Tibial nerve (tissue), 4 donors: ENCODE data around the gene SMOC1.

ENCODE experiments used
- CTCF ChIP-seq, 5 experiments: fragments of 200-600 bp in 3 of 5; fragments of 450-650 bp in 2 of 5; sonication (generic) in 3 of 5; IDR thresholded peaks; one replicate each; pipeline ENCODE4 v1.5.1; 2016 to 2019; ENCODE audit warnings: antibody characterized with exemption in 5 of 5, mild to moderate bottlenecking in 3 of 5, moderate library complexity in 2 of 5
- EP300 ChIP-seq, 2 donors: sonication (generic); formaldehyde crosslinking; IDR thresholded peaks; one replicate each; pipeline ENCODE4 v1.6.1; 2017; ENCODE audit warnings: antibody characterized with exemption in 2 of 2, mild to moderate bottlenecking in 1 of 2
- POLR2A ChIP-seq, 2 donors: fragments of 450-650 bp; IDR thresholded peaks; one replicate each; pipeline ENCODE4 v1.6.1; 2017; ENCODE audit warnings: antibody characterized with exemption in 2 of 2, mild to moderate bottlenecking in 2 of 2, moderate library complexity in 2 of 2

GRCh38 chr14:70077005-70077404 lies 197.8 kb downstream of the SMOC1 start:
- TF ChIP-seq CTCF (IDR thresholded peaks at IDR 0.05) (no peak), POLR2A (IDR thresholded peaks at IDR 0.05) (no peak), EP300 (IDR thresholded peaks at IDR 0.05) (no peak)
